Stimulated activated CD8-positive, alpha-beta memory T cell treated with anti-CD3 and anti-CD28 coated beads, Interleukin-4, amount 100 ng/mL, for 24 hours (primary cell): ENCODE results near the gene IL12RB2.

ENCODE experiments used
- DNase-seq: peaks from one replicate; pipeline ENCODE4 v3.0.0-alpha.2; 2020; ENCODE audit warnings: low read depth

Gene IL12RB2

GRCh38 chr1:67313934-67314671 lies 6.4 kb downstream of the IL12RB2 start:
- DNase-seq: no peak

GRCh38 chr1:67314696-67315095 lies 7.0 kb downstream of the IL12RB2 start:
- no peak for DNase-seq

- DNase-seq: no peak
Observed at GRCh38 chr1:67316180-67316902, 8.7 kb downstream of the IL12RB2 start.

GRCh38 chr1:67316918-67317317 lies 9.2 kb downstream of the IL12RB2 start:
- no peak for DNase-seq

GRCh38 chr1:67317803-67318202 lies 10.1 kb downstream of the IL12RB2 start:
- no peak for DNase-seq

DNA sequence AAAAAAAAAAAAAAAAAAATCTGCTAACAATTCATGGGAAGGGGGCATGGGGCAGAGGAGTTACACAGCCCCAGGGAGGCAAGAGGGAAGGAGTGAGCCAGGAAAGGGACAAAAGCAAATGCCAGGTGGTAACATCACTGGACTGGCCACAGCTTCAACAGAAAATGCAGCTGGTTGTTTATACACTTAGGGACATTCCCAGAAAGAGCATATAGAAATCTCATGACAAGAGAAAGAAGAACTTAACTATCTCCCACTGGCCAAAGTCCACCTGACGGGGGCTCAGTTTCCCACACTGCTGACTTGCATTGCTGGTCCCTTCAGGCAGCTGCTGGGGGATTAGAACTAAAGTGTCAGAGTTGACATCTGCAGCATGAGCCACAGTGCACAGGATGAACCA lies 14.8 kb downstream of the IL12RB2 start:
- DNase-seq: no peak

DNA sequence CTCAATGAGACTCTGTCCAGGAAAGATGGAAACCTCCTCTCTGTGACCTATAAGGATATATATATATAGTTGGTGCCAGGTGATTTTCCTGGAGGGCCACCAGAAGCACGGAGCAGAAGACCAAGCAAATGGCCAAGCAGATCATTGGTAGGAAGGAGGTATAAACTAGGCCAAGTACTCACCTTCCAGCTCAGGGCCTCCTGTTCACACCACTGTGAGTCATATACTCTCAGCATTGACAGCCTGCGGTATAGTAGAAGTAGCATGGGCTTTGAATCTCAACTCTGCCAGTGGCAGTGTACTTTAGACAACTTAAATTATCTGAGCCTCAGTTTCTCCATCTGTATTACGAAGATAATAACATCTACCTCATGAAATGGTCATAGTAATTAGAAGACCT lies 15.4 kb downstream of the IL12RB2 start:
- DNase-seq: no peak

DNA sequence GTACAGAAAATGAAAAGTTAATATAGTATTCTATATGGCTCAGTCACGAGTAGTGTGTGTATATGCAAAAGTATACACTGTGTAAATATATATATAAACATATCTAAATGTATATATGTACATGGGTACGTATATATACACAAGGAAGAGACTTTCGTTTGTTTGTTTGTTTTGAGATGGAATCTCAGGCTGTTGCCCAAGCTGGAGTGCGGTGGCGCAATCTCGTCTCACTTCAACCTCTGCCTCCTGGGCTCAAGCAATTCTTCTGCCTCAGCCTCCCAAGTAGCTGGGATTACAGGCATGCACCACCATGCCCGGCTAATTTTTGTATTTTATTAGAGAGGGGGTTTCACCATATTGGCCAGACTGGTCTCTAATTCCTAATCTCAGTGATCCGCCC lies 16.4 kb downstream of the IL12RB2 start:
- DNase-seq: no peak

- DNase-seq: no peak
Observed at GRCh38 chr1:67327864-67328466, 20.3 kb downstream of the IL12RB2 start.

- no peak for DNase-seq
Observed at GRCh38 chr1:67332653-67333529, 25.2 kb downstream of the IL12RB2 start.

GRCh38 chr1:67333603-67334002 lies 25.9 kb downstream of the IL12RB2 start:
- DNase-seq: no peak

DNA sequence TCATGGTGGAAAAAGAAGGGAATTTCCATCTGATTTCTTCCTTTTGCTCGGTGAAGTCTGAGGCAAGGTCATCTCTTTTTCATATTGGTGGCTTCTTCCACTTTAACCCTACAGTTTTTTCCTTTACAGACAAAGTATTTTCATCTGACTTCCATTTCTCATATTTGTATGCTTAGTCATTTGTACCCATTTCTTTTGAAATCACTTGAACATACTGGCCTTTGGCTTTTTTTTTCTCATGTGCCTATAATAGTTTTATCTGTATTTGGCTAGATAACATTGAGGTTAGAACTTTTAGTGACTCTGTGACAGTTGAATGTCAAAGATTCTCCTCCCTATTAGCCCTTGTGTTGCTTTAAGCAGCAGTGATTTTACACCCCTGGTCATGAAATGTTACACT lies 27.7 kb downstream of the IL12RB2 start:
- no peak for DNase-seq

DNA sequence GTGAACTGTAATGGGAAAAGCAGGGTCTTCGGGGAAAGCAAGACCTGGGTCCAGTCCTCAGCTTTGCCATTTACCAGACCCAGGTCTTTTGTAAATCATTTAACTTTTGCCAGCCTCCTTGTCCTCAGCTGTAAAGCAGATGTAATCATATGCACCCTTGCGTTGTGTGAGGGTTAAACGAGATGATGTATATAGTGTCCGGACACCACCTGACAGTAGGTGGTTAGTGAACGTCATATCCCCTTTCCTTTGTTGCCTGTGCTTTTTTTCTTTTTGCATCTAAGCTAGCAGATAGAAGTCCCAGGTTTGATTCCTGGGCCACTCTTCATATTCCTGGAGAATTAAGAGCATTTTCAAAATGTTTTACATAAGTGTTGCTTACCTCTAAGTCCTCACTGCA lies 28.5 kb downstream of the IL12RB2 start:
- no peak for DNase-seq

DNA sequence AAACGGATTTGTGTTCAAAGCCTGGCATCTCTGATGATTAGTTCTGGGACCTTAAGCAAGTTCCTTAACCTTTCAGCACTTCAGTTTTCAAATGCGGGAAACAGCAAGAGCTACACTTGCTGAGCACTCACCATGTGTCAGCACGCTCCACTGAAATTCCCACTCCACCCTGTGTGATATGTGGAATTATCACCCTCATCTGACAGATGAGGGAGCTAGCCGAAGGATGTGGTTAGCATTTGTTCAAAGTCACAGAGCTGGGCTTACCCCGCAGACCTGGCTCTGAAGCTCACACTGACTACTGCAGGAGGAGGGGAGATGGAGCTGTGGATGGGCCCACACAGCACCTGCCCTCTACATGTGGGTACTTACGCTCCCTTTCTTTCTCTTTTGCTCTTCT lies 29.1 kb downstream of the IL12RB2 start:
- DNase-seq: peak; percentile 15

GRCh38 chr1:67338642-67339041 lies 31.0 kb downstream of the IL12RB2 start:
- no peak for DNase-seq

GRCh38 chr1:67339623-67340343 lies 32.1 kb downstream of the IL12RB2 start:
- DNase-seq: no peak

- DNase-seq: peak; percentile 19
Observed at GRCh38 chr1:67342076-67342890, 34.6 kb downstream of the IL12RB2 start.

GRCh38 chr1:67345556-67345955 lies 37.9 kb downstream of the IL12RB2 start:
- DNase-seq: no peak

GRCh38 chr1:67346982-67347381 lies 39.3 kb downstream of the IL12RB2 start:
- DNase-seq: no peak

- no peak for DNase-seq
Observed at GRCh38 chr1:67347688-67348472, 40.2 kb downstream of the IL12RB2 start.
